ENCODE results near the gene ACTG2. TPM values are rescaled to one million over a fixed set of nuclear protein-coding genes. Genes with fewer than 3 reads are reported as not detected.

ACTG2 gene
- total RNA-seq (not detected), polyA plus RNA-seq (not detected)

GRCh38 chr2:73892631-73893329 lies at the start of gene ACTG2:
Gene ACTG2, plus strand, starts transcription at chr2:73893008. Its CDS starts 8,304 bp downstream, at chr2:73901312.
- Histone ChIP-seq H3K4me3 (ENCODE audit: low read length) (no peak within 1 kb of the TSS), H3K36me3 (ENCODE audit: insufficient read depth, low read length) (no peaks in the 10 kb centered on the region), H3K4me1 (ENCODE audit: insufficient read depth, low read length) (peaks cover 21% of the 10 kb centered on the region), H3K9me3 (ENCODE audit: low read length) (no peaks in the 10 kb centered on the region), H3K27me3 (ENCODE audit: insufficient read depth, low read length, poor library complexity, severe bottlenecking) (no peaks in the 10 kb centered on the region), H3K27ac (ENCODE audit: low read depth, low read length) (no peak within 1 kb of the TSS)
- Mint-ChIP-seq H3K36me3 (no peaks in the 10 kb centered on the region), H3K27me3 (peaks cover 0 to 3% of the 10 kb centered on the region in 2 donors), H3K9me3 (no peaks in the 10 kb centered on the region), H3K27ac (peak within 1 kb of the TSS in 1 of 8 donors; percentile 66), H3K4me1 (peaks cover 15 to 26% (median 24%) of the 10 kb centered on the region in 3 donors), H3K4me3 (no peak within 1 kb of the TSS)
- POLR2A ChIA-PET: no interaction called here
- no peak for DNase-seq
- CTCF ChIA-PET: no interaction called here

- DNase-seq: no peak
- H3K27ac Mint-ChIP-seq: no peak overlapping the region
- no peaks in the 10 kb centered on the region for H3K27me3 Mint-ChIP-seq
- no peak overlapping the region for H3K4me3 Mint-ChIP-seq
- no peaks in the 10 kb centered on the region for H3K4me1 ChIP-seq (ENCODE audit: insufficient read depth, low read length)
- ChIA-PET POLR2A (no interaction called here), CTCF (no interaction called here)
- no peaks in the 10 kb centered on the region for H3K27me3 ChIP-seq (ENCODE audit: insufficient read depth, low read length, poor library complexity, severe bottlenecking)
- H3K9me3 ChIP-seq (ENCODE audit: low read length): no peaks in the 10 kb centered on the region
- peaks cover 18 to 26% (median 24%) of the 10 kb centered on the region in 3 donors for H3K4me1 Mint-ChIP-seq
- H3K36me3 Mint-ChIP-seq: peaks cover 0 to 73% (median 26%) of the 10 kb centered on the region in 3 donors
- no peak overlapping the region for H3K4me3 ChIP-seq (ENCODE audit: low read length)
- H3K36me3 ChIP-seq (ENCODE audit: insufficient read depth, low read length): peaks cover 34% of the 10 kb centered on the region
- no peaks in the 10 kb centered on the region for H3K9me3 Mint-ChIP-seq
- no peak overlapping the region for H3K27ac ChIP-seq (ENCODE audit: low read depth, low read length)
Measured at GRCh38 chr2:73844087-73844486, 48.7 kb upstream of the ACTG2 start.

GRCh38 chr2:73850009-73850408 lies 42.8 kb upstream of the ACTG2 start:
- Mint-ChIP-seq H3K4me1 (peaks cover 0 to 4% (median 0%) of the 10 kb centered on the region in 3 donors), H3K36me3 (peaks cover 4 to 63% (median 34%) of the 10 kb centered on the region in 3 donors), H3K27me3 (no peaks in the 10 kb centered on the region), H3K9me3 (no peaks in the 10 kb centered on the region), H3K4me3 (no peak overlapping the region), H3K27ac (no peak overlapping the region)
- Histone ChIP-seq H3K4me1 (ENCODE audit: insufficient read depth, low read length) (no peaks in the 10 kb centered on the region), H3K4me3 (ENCODE audit: low read length) (no peak overlapping the region), H3K27ac (ENCODE audit: low read depth, low read length) (no peak overlapping the region), H3K36me3 (ENCODE audit: insufficient read depth, low read length) (peaks cover 51% of the 10 kb centered on the region), H3K27me3 (ENCODE audit: insufficient read depth, low read length, poor library complexity, severe bottlenecking) (no peaks in the 10 kb centered on the region), H3K9me3 (ENCODE audit: low read length) (no peaks in the 10 kb centered on the region)
- POLR2A ChIA-PET: no interaction called here
- CTCF ChIA-PET: interaction anchor here (0.9 kb wide), 1 partner anchor 329 kb away, joined by 3 read pairs; the partner anchor contains the start of gene MOB1A
- DNase-seq: no peak

- H3K9me3 Mint-ChIP-seq: no peaks in the 10 kb centered on the region
- H3K4me1 ChIP-seq (ENCODE audit: insufficient read depth, low read length): no peaks in the 10 kb centered on the region
- H3K36me3 Mint-ChIP-seq: peaks cover 13 to 66% (median 39%) of the 10 kb centered on the region in 3 donors
- ChIA-PET CTCF (no interaction called here), POLR2A (no interaction called here)
- no peak overlapping the region for H3K4me3 ChIP-seq (ENCODE audit: low read length)
- H3K27ac ChIP-seq (ENCODE audit: low read depth, low read length): no peak overlapping the region
- no peaks in the 10 kb centered on the region for H3K27me3 Mint-ChIP-seq
- no peak for DNase-seq
- no peaks in the 10 kb centered on the region for H3K9me3 ChIP-seq (ENCODE audit: low read length)
- no peak overlapping the region for H3K4me3 Mint-ChIP-seq
- H3K27ac Mint-ChIP-seq: peak overlapping the region in 1 of 8 donors; percentile 44
- peaks cover 45% of the 10 kb centered on the region for H3K36me3 ChIP-seq (ENCODE audit: insufficient read depth, low read length)
- peaks cover 0 to 4% (median 0%) of the 10 kb centered on the region in 3 donors for H3K4me1 Mint-ChIP-seq
- no peaks in the 10 kb centered on the region for H3K27me3 ChIP-seq (ENCODE audit: insufficient read depth, low read length, poor library complexity, severe bottlenecking)
Measured at GRCh38 chr2:73851274-73851673, 41.5 kb upstream of the ACTG2 start.

- POLR2A ChIA-PET: no interaction called here
- Mint-ChIP-seq H3K4me1 (peaks cover 0 to 4% (median 0%) of the 10 kb centered on the region in 3 donors), H3K9me3 (no peaks in the 10 kb centered on the region), H3K27me3 (no peaks in the 10 kb centered on the region), H3K4me3 (no peak overlapping the region), H3K27ac (no peak overlapping the region), H3K36me3 (peaks cover 16 to 66% (median 41%) of the 10 kb centered on the region in 3 donors)
- CTCF ChIA-PET: no interaction called here
- H3K27me3 ChIP-seq (ENCODE audit: insufficient read depth, low read length, poor library complexity, severe bottlenecking): no peaks in the 10 kb centered on the region
- no peaks in the 10 kb centered on the region for H3K9me3 ChIP-seq (ENCODE audit: low read length)
- no peak for DNase-seq
- peaks cover 43% of the 10 kb centered on the region for H3K36me3 ChIP-seq (ENCODE audit: insufficient read depth, low read length)
- H3K27ac ChIP-seq (ENCODE audit: low read depth, low read length): no peak overlapping the region
- H3K4me1 ChIP-seq (ENCODE audit: insufficient read depth, low read length): no peaks in the 10 kb centered on the region
- no peak overlapping the region for H3K4me3 ChIP-seq (ENCODE audit: low read length)
Measured at GRCh38 chr2:73852020-73852419, 40.8 kb upstream of the ACTG2 start.

GRCh38 chr2:73855526-73855925 lies 37.3 kb upstream of the ACTG2 start:
- H3K27me3 Mint-ChIP-seq: no peaks in the 10 kb centered on the region
- Histone ChIP-seq H3K9me3 (ENCODE audit: low read length) (no peaks in the 10 kb centered on the region), H3K36me3 (ENCODE audit: insufficient read depth, low read length) (peaks cover 33% of the 10 kb centered on the region), H3K4me3 (ENCODE audit: low read length) (no peak overlapping the region), H3K4me1 (ENCODE audit: insufficient read depth, low read length) (no peaks in the 10 kb centered on the region), H3K27ac (ENCODE audit: low read depth, low read length) (no peak overlapping the region), H3K27me3 (ENCODE audit: insufficient read depth, low read length, poor library complexity, severe bottlenecking) (no peaks in the 10 kb centered on the region)
- H3K27ac Mint-ChIP-seq: peak overlapping the region in 2 of 8 donors; percentile 20 to 69
- no peak for DNase-seq
- H3K36me3 Mint-ChIP-seq: peaks cover 24 to 63% (median 43%) of the 10 kb centered on the region in 3 donors
- CTCF ChIA-PET: no interaction called here
- H3K4me3 Mint-ChIP-seq: no peak overlapping the region
- POLR2A ChIA-PET: no interaction called here
- no peaks in the 10 kb centered on the region for H3K9me3 Mint-ChIP-seq
- peaks cover 0 to 4% (median 0%) of the 10 kb centered on the region in 3 donors for H3K4me1 Mint-ChIP-seq

GRCh38 chr2:73856214-73856613 lies 36.6 kb upstream of the ACTG2 start:
- no peaks in the 10 kb centered on the region for H3K4me1 ChIP-seq (ENCODE audit: insufficient read depth, low read length)
- no peak overlapping the region for H3K4me3 ChIP-seq (ENCODE audit: low read length)
- H3K36me3 Mint-ChIP-seq: peaks cover 28 to 63% (median 44%) of the 10 kb centered on the region in 3 donors
- no peaks in the 10 kb centered on the region for H3K27me3 Mint-ChIP-seq
- no peak overlapping the region for H3K27ac Mint-ChIP-seq
- H3K27me3 ChIP-seq (ENCODE audit: insufficient read depth, low read length, poor library complexity, severe bottlenecking): no peaks in the 10 kb centered on the region
- no peaks in the 10 kb centered on the region for H3K9me3 Mint-ChIP-seq
- no peak overlapping the region for H3K4me3 Mint-ChIP-seq
- no peak for DNase-seq
- CTCF ChIA-PET: no interaction called here
- H3K36me3 ChIP-seq (ENCODE audit: insufficient read depth, low read length): peaks cover 37% of the 10 kb centered on the region
- POLR2A ChIA-PET: no interaction called here
- H3K4me1 Mint-ChIP-seq: peaks cover 0 to 3% (median 0%) of the 10 kb centered on the region in 3 donors
- no peak overlapping the region for H3K27ac ChIP-seq (ENCODE audit: low read depth, low read length)
- H3K9me3 ChIP-seq (ENCODE audit: low read length): no peaks in the 10 kb centered on the region

GRCh38 chr2:73859721-73860586 lies 32.9 kb upstream of the ACTG2 start:
- no peaks in the 10 kb centered on the region for H3K9me3 ChIP-seq (ENCODE audit: low read length)
- Mint-ChIP-seq H3K27ac (no peak overlapping the region), H3K36me3 (peaks cover 35 to 89% (median 52%) of the 10 kb centered on the region in 3 donors), H3K27me3 (no peaks in the 10 kb centered on the region), H3K4me3 (no peak overlapping the region), H3K9me3 (no peaks in the 10 kb centered on the region), H3K4me1 (no peaks in the 10 kb centered on the region)
- H3K36me3 ChIP-seq (ENCODE audit: insufficient read depth, low read length): peaks cover 32% of the 10 kb centered on the region
- no peak overlapping the region for H3K4me3 ChIP-seq (ENCODE audit: low read length)
- CTCF ChIA-PET: no interaction called here
- POLR2A ChIA-PET: no interaction called here
- H3K27me3 ChIP-seq (ENCODE audit: insufficient read depth, low read length, poor library complexity, severe bottlenecking): no peaks in the 10 kb centered on the region
- no peaks in the 10 kb centered on the region for H3K4me1 ChIP-seq (ENCODE audit: insufficient read depth, low read length)
- no peak for DNase-seq
- no peak overlapping the region for H3K27ac ChIP-seq (ENCODE audit: low read depth, low read length)

All from CD8-positive, alpha-beta memory T cell (primary cell).